K562 (cell line): ENCODE data around the gene NTRK1. TPM values are rescaled to one million over a fixed set of nuclear protein-coding genes. Genes with fewer than 3 reads are reported as not detected.

Experiments
- BCOR ChIP-seq: fragments of 450-650 bp; IDR thresholded peaks from 2 replicates; pipeline ENCODE4 v1.6.1; 2016
- CBX1 ChIP-seq: sonication (generic); IDR thresholded peaks from 2 replicates; pipeline ENCODE4 v1.6.1; 2016; ENCODE audit warnings: antibody characterized with exemption, low read depth, mild to moderate bottlenecking
- CBX3 ChIP-seq, 2 experiments: IDR thresholded peaks; 1 replicate in 1 of 2; 2 replicates in 1 of 2; pipeline ENCODE4 v1.6.1; 2012; ENCODE audit warnings: inconsistent platforms in 2 of 2, low read length in 2 of 2, borderline replicate concordance in 1 of 2, control low read depth in 1 of 2
- FOXA3 ChIP-seq, 2 experiments: fragments of 450-650 bp in 1 of 2; sonication (generic) in 1 of 2; formaldehyde crosslinking; IDR thresholded peaks in 1 of 2; conservative IDR thresholded peaks in 1 of 2; 2 replicates each; pipeline versions ENCODE4 v1.4.0 to v1.8.0; 2020 to 2022; ENCODE audit warnings: mild to moderate bottlenecking in 2 of 2, missing genetic modification reagents in 1 of 2
- GTF2E2 ChIP-seq: fragments of 200-800 bp; sonication (Bioruptor generic); IDR thresholded peaks from 2 replicates; pipeline ENCODE4 v1.6.1; 2016; ENCODE audit warnings: missing genetic modification characterization, missing compliant biosample characterization
- HDAC8 ChIP-seq: fragments of 450-650 bp; IDR thresholded peaks from 2 replicates; pipeline ENCODE4 v1.6.1; 2016; ENCODE audit warnings: mild to moderate bottlenecking, missing genetic modification characterization, moderate library complexity, missing compliant biosample characterization
- HNRNPLL ChIP-seq: fragments of 200-400 bp; formaldehyde crosslinking; IDR thresholded peaks from 2 replicates; pipeline ENCODE4 v1.6.1; 2017; ENCODE audit warnings: low read length, low read depth, mild to moderate bottlenecking; ENCODE audit not compliant: poor library complexity, severe bottlenecking
- IRF2 ChIP-seq: sonication (generic); formaldehyde crosslinking; IDR thresholded peaks from 2 replicates; pipeline ENCODE4 v1.8.1; 2022; ENCODE audit warnings: mild to moderate bottlenecking, missing genetic modification reagents
- NCOR1 ChIP-seq: fragments of 450-650 bp; IDR thresholded peaks from 2 replicates; pipeline ENCODE4 v1.6.1; 2016; ENCODE audit warnings: mild to moderate bottlenecking, moderate library complexity
- NRF1 ChIP-seq, 2 experiments: fragments of 450-650 bp; IDR thresholded peaks in 1 of 2; conservative IDR thresholded peaks in 1 of 2; 2 replicates each; pipeline ENCODE4 v1.6.1; 2014; ENCODE audit warnings: mild to moderate bottlenecking in 2 of 2
- PHB ChIP-seq: fragments of 250-450 bp; sonication (Bioruptor Pico); IDR thresholded peaks from 2 replicates; pipeline ENCODE4 v1.5.0; 2021
- POLR3A ChIP-seq: IDR thresholded peaks from 2 replicates; pipeline ENCODE4 v1.6.1; 2011; ENCODE audit warnings: borderline replicate concordance, mild to moderate bottlenecking, moderate library complexity; ENCODE audit not compliant: insufficient read length, insufficient read depth; ENCODE audit errors: extremely low read depth
- SMAD2 ChIP-seq: fragments of 150-350 bp; IDR thresholded peaks from 2 replicates; pipeline ENCODE4 v1.6.1; 2014; ENCODE audit warnings: low read depth, mild to moderate bottlenecking, low read length
- SMARCE1 ChIP-seq: fragments of 450-650 bp; IDR thresholded peaks from 2 replicates; pipeline ENCODE4 v1.7.1; 2016; ENCODE audit warnings: mild to moderate bottlenecking
- TAF9B ChIP-seq: fragments of 450-650 bp; IDR thresholded peaks from 2 replicates; pipeline ENCODE4 v1.6.1; 2018; ENCODE audit warnings: mild to moderate bottlenecking; ENCODE audit not compliant: partially characterized antibody
- XRCC4 ChIP-seq: IDR thresholded peaks from one replicate; pipeline ENCODE4 v1.6.1; 2011; ENCODE audit not compliant: insufficient read depth, insufficient read length; ENCODE audit errors: extremely low read depth
- ZNF140 ChIP-seq: fragments of 250-450 bp; sonication (Bioruptor Pico); IDR thresholded peaks from 2 replicates; pipeline ENCODE4 v1.8.0; 2021; ENCODE audit warnings: moderate library complexity, mild to moderate bottlenecking, inconsistent platforms
- ZNF57 ChIP-seq: fragments of 450-650 bp; formaldehyde crosslinking; IDR thresholded peaks from 2 replicates; pipeline ENCODE4 v1.4.0; 2020; ENCODE audit warnings: mild to moderate bottlenecking, moderate library complexity
- ZNF644 ChIP-seq: fragments of 200-800 bp; sonication (Bioruptor generic); IDR thresholded peaks from 2 replicates; pipeline ENCODE4 v1.6.1; 2016; ENCODE audit warnings: low read depth, missing genetic modification characterization, missing compliant biosample characterization
- ZZZ3 ChIP-seq: fragments of 450-650 bp; IDR thresholded peaks from 2 replicates; pipeline ENCODE4 v1.6.1; 2016; ENCODE audit warnings: antibody characterized with exemption, mild to moderate bottlenecking, moderate library complexity
- polyA plus RNA-seq, 8 experiments: library from polyadenylated mRNA; depleted of rRNA in 4 of 8; stranded (reverse) in 5 of 8; unstranded in 3 of 8; fragments of >200 nt; fragmentation: Nextera tagmentation in 2 of 8; fragmentation: Illumina TruSeq in 1 of 8; extraction: Ambion mirVana in 2 of 8; extraction: Trizol in 1 of 8; gene quantifications; 2 replicates each; pipeline versions ENCODE4 v1.2.1 to v1.2.3, GENCODE V29; 2011 to 2014; ENCODE audit warnings: inconsistent platforms in 1 of 8, missing spikeins in 1 of 8
- total RNA-seq, 7 experiments: library from RNA; depleted of rRNA in 6 of 7; stranded (reverse); fragments of >200 nt in 6 of 7; fragmentation: Illumina TruSeq in 2 of 7; extraction: Trizol in 2 of 7; gene quantifications; 2 replicates each; pipeline versions ENCODE4 v1.2.1 to v1.2.3, GENCODE V29; 2011 to 2021; ENCODE audit warnings: low replicate concordance in 1 of 7
- TF ChIP-seq, protein P1 (sequence below): fragments of 450-650 bp; IDR thresholded peaks from 2 replicates; pipeline ENCODE4 v1.6.1; 2016
- TF ChIP-seq, protein P2 (sequence below): sonication (generic); formaldehyde crosslinking; IDR thresholded peaks from 2 replicates; pipeline ENCODE4 v1.8.0; 2023; ENCODE audit warnings: missing genetic modification reagents, mild to moderate bottlenecking, borderline replicate concordance

NTRK1 gene
- total and polyA plus RNA-seq, 9 of the 15 experiments (the other 6 are each of a cell fraction or from before 2014, with no cell fraction given): 0.46 to 30.0 (median 7.9) TPM

- TF ChIP-seq, protein P1, sequence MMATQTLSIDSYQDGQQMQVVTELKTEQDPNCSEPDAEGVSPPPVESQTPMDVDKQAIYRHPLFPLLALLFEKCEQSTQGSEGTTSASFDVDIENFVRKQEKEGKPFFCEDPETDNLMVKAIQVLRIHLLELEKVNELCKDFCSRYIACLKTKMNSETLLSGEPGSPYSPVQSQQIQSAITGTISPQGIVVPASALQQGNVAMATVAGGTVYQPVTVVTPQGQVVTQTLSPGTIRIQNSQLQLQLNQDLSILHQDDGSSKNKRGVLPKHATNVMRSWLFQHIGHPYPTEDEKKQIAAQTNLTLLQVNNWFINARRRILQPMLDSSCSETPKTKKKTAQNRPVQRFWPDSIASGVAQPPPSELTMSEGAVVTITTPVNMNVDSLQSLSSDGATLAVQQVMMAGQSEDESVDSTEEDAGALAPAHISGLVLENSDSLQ: no peak
- TF ChIP-seq SMARCE1 (no peak; the same call in 1 of the 2 replicates), CBX3 (IDR thresholded peaks at IDR 0.05; ENCODE audit: borderline replicate concordance in 1 of 2, low read length in 2 of 2) (peak in 1 of 2 experiments; percentile 57; a peak in 1 of 3 replicates), HDAC8 (tag) (peak; percentile 69; the same call in 1 of the 2 replicates), GTF2E2 (no peak), XRCC4 (no peak), SMAD2 (no peak), ZNF140 (no peak), ZNF57 (CRISPR knock-in tag) (no peak), NCOR1 (no peak), HNRNPLL (no peak), NRF1 (conservative IDR thresholded peaks at IDR 0.05 in 1 of 2, IDR thresholded peaks at IDR 0.05 in 1 of 2) (peak; percentile 47 to 67), CBX1 (peak; percentile 51), ZNF644 (tag) (no peak), IRF2 (no peak), BCOR (0 out of 2 replicates have a peak, but pooled peaks have one; percentile 11), TAF9B (no peak), FOXA3 (CRISPR knock-in tag; conservative IDR thresholded peaks at IDR 0.05 in 1 of 2, IDR thresholded peaks at IDR 0.05 in 1 of 2) (no peak), PHB (CRISPR knock-in tag) (no peak), POLR3A (no peak), ZZZ3 (no peak)
- TF ChIP-seq, protein P2, sequence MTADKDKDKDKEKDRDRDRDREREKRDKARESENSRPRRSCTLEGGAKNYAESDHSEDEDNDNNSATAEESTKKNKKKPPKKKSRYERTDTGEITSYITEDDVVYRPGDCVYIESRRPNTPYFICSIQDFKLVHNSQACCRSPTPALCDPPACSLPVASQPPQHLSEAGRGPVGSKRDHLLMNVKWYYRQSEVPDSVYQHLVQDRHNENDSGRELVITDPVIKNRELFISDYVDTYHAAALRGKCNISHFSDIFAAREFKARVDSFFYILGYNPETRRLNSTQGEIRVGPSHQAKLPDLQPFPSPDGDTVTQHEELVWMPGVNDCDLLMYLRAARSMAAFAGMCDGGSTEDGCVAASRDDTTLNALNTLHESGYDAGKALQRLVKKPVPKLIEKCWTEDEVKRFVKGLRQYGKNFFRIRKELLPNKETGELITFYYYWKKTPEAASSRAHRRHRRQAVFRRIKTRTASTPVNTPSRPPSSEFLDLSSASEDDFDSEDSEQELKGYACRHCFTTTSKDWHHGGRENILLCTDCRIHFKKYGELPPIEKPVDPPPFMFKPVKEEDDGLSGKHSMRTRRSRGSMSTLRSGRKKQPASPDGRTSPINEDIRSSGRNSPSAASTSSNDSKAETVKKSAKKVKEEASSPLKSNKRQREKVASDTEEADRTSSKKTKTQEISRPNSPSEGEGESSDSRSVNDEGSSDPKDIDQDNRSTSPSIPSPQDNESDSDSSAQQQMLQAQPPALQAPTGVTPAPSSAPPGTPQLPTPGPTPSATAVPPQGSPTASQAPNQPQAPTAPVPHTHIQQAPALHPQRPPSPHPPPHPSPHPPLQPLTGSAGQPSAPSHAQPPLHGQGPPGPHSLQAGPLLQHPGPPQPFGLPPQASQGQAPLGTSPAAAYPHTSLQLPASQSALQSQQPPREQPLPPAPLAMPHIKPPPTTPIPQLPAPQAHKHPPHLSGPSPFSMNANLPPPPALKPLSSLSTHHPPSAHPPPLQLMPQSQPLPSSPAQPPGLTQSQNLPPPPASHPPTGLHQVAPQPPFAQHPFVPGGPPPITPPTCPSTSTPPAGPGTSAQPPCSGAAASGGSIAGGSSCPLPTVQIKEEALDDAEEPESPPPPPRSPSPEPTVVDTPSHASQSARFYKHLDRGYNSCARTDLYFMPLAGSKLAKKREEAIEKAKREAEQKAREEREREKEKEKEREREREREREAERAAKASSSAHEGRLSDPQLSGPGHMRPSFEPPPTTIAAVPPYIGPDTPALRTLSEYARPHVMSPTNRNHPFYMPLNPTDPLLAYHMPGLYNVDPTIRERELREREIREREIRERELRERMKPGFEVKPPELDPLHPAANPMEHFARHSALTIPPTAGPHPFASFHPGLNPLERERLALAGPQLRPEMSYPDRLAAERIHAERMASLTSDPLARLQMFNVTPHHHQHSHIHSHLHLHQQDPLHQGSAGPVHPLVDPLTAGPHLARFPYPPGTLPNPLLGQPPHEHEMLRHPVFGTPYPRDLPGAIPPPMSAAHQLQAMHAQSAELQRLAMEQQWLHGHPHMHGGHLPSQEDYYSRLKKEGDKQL (CRISPR knock-in tag): no peak
Observed at GRCh38 chr1:156813750-156814570, 46.7 kb upstream of the NTRK1 start (continued).
